Astrocyte (in vitro differentiated cells and primary cell): ENCODE measurements around the gene CPED1. TPM values are rescaled to one million over a fixed set of nuclear protein-coding genes. Genes with fewer than 3 reads are reported as not detected.
"Not testable (repeated sequence)": the region's sequence is repeated elsewhere in the genome, so short reads cannot be mapped to it uniquely, and the experiment has no call there.

ENCODE experiments used
- DNase-seq: peaks from one replicate; pipeline ENCODE4 v3.0.0-alpha.2; 2010; ENCODE audit warnings: low read depth
- FAIRE-seq: peaks from 2 replicates; lab custom pipeline; 2011; peaks lifted over from hg19 to GRCh38; lab: Jason Lieb, UNC
- H2AFZ ChIP-seq: 2 replicates; pipeline ENCODE4 v1.6.0; 2012; ENCODE audit warnings: low read depth, low read length, inconsistent platforms
- H3K27ac ChIP-seq: 2 replicates; pipeline ENCODE4 v1.5.1; 2011; ENCODE audit warnings: low read depth, low read length, inconsistent platforms
- H3K27me3 ChIP-seq: 2 replicates; pipeline ENCODE4 v1.6.0; 2011; ENCODE audit warnings: low read length, inconsistent platforms; ENCODE audit not compliant: insufficient read depth
- H3K36me3 ChIP-seq: 2 replicates; pipeline ENCODE4 v1.5.1; 2011; ENCODE audit warnings: low read length, inconsistent platforms; ENCODE audit not compliant: insufficient read depth
- H3K4me1 ChIP-seq: 2 replicates; pipeline ENCODE4 v1.5.1; 2011; ENCODE audit warnings: low read length, inconsistent platforms; ENCODE audit not compliant: insufficient read depth
- H3K4me2 ChIP-seq: 2 replicates; pipeline ENCODE4 v1.6.0; 2012; ENCODE audit warnings: low read length, inconsistent platforms
- H3K4me3 ChIP-seq: 2 replicates; pipeline ENCODE4 v1.5.1; 2011; ENCODE audit warnings: low read depth, mild to moderate bottlenecking, low read length, inconsistent platforms; ENCODE audit not compliant: insufficient read depth
- H3K79me2 ChIP-seq: 2 replicates; pipeline ENCODE4 v1.6.0; 2012; ENCODE audit warnings: mild to moderate bottlenecking, low read length, inconsistent platforms; ENCODE audit not compliant: insufficient read depth
- H3K9ac ChIP-seq: 2 replicates; pipeline ENCODE4 v1.6.0; 2012; ENCODE audit warnings: mild to moderate bottlenecking, low read length, inconsistent platforms
- H3K9me3 ChIP-seq: 2 replicates; pipeline ENCODE4 v1.5.1; 2012; ENCODE audit warnings: low read depth, mild to moderate bottlenecking, low read length, inconsistent platforms; ENCODE audit not compliant: insufficient read depth
- H4K20me1 ChIP-seq: 2 replicates; pipeline ENCODE4 v1.6.0; 2012; ENCODE audit warnings: low read length, inconsistent platforms; ENCODE audit not compliant: insufficient read depth
- H3K27ac Mint-ChIP-seq: one replicate; pipeline ENCODE4 v1.8.0; 2021; ENCODE audit warnings: mild to moderate bottlenecking, mixed read lengths; ENCODE audit not compliant: unreplicated experiment
- H3K27me3 Mint-ChIP-seq: one replicate; pipeline ENCODE4 v1.8.0; 2021; ENCODE audit warnings: low read depth, mixed read lengths; ENCODE audit not compliant: unreplicated experiment
- H3K36me3 Mint-ChIP-seq: one replicate; pipeline ENCODE4 v1.8.0; 2021; ENCODE audit warnings: low read depth, mixed read lengths; ENCODE audit not compliant: unreplicated experiment
- H3K4me1 Mint-ChIP-seq: one replicate; pipeline ENCODE4 v1.8.0; 2021; ENCODE audit warnings: low read depth, mixed read lengths; ENCODE audit not compliant: unreplicated experiment
- H3K4me3 Mint-ChIP-seq: one replicate; pipeline ENCODE4 v1.8.0; 2021; ENCODE audit warnings: mild to moderate bottlenecking, moderate library complexity, mixed read lengths; ENCODE audit not compliant: unreplicated experiment
- H3K9me3 Mint-ChIP-seq: one replicate; pipeline ENCODE4 v1.8.0; 2021; ENCODE audit warnings: mild to moderate bottlenecking, mixed read lengths; ENCODE audit not compliant: unreplicated experiment
- EZH2 ChIP-seq: IDR thresholded peaks from 2 replicates; pipeline ENCODE4 v1.6.1; 2012; ENCODE audit warnings: mild to moderate bottlenecking, low read length, inconsistent platforms; ENCODE audit not compliant: insufficient read depth
- total RNA-seq: library from RNA; stranded (reverse); gene quantifications from 2 replicates; pipeline ENCODE4 v1.2.1, GENCODE V29; 2021
- TF ChIP-seq, protein P1 (sequence below): IDR thresholded peaks from 2 replicates; pipeline ENCODE4 v1.5.1; 2011; ENCODE audit warnings: low read depth, mild to moderate bottlenecking, inconsistent platforms, low read length, moderate library complexity; ENCODE audit not compliant: insufficient read depth

The CPED1 gene
- total RNA-seq, 1 donor from 2014 or later, result 6.1 TPM

DNA sequence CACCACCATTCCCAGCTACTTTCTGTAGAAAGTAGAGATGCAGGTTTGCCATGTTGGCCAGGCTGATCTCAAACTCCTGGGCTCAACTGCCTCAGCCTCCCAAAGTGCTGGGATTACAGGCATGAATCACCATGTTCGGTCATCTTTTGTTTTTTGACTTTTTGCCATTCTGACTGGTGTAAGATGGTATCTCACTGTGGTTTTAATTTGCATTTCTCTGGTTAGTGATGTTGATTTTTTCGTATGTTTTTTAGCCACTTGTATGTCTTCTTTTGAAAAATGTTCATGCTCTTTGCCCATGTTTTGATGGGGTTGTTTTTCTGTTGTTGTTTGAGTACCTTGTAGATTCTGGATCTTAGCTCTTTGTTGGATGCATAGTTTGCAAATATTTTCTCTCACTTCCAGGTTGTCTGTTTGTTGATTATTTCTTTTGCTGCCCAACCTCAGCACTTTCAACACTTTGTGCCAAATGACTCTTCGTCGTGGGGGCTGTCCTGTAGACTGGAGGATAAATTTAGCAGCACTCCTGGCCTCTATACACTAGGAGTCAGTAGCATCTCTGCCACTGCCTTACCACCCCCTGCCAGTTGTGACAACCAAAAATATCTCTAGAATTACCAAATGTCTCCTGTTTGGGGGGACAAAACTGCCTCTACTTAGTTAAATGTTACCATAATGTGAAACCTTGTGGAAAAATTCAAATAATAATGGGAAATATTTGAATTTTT is 6.5 kb upstream of the CPED1 start:
- Histone ChIP-seq H3K36me3 (no peaks in the 10 kb centered on the region), H3K27me3 (no peaks in the 10 kb centered on the region), H3K9ac (no peak overlapping the region), H3K4me2 (peak overlapping the region; percentile 65), H4K20me1 (no peaks in the 10 kb centered on the region), H2AFZ (no peak overlapping the region), H3K9me3 (no peaks in the 10 kb centered on the region), H3K27ac (no peak overlapping the region), H3K4me1 (peaks cover 11% of the 10 kb centered on the region), H3K79me2 (no peaks in the 10 kb centered on the region), H3K4me3 (no peak overlapping the region)
- Mint-ChIP-seq H3K4me1 (peaks cover 12% of the 10 kb centered on the region), H3K27ac (peak overlapping the region; percentile 60), H3K36me3 (no peaks in the 10 kb centered on the region), H3K9me3 (no peaks in the 10 kb centered on the region), H3K27me3 (no peaks in the 10 kb centered on the region), H3K4me3 (no peak overlapping the region)
- TF ChIP-seq, protein P1, sequence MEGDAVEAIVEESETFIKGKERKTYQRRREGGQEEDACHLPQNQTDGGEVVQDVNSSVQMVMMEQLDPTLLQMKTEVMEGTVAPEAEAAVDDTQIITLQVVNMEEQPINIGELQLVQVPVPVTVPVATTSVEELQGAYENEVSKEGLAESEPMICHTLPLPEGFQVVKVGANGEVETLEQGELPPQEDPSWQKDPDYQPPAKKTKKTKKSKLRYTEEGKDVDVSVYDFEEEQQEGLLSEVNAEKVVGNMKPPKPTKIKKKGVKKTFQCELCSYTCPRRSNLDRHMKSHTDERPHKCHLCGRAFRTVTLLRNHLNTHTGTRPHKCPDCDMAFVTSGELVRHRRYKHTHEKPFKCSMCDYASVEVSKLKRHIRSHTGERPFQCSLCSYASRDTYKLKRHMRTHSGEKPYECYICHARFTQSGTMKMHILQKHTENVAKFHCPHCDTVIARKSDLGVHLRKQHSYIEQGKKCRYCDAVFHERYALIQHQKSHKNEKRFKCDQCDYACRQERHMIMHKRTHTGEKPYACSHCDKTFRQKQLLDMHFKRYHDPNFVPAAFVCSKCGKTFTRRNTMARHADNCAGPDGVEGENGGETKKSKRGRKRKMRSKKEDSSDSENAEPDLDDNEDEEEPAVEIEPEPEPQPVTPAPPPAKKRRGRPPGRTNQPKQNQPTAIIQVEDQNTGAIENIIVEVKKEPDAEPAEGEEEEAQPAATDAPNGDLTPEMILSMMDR, result no peak
- FAIRE-seq (peak; percentile 98), DNase-seq (peak; percentile 80)

DNA sequence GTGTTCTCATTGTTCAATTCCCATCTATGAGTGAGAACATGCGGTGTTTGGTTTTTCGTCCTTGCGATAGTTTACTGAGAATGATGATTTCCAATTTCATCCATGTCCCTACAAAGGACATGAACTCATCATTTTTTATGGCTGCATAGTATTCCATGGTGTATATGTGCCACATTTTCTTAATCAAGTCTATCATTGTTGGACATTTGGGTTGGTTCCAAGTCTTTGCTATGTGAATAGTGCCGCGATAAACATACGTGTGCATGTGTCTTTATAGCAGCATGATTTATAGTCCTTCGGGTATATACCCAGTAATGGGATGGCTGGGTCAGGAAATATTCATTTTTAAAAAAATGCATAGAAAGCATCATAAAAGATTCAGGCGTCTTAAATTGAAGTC is 4.9 kb upstream of the CPED1 start:
- not testable (repeated sequence) for H3K9me3 Mint-ChIP-seq, H3K9me3 ChIP-seq, DNase-seq, H3K27ac ChIP-seq, H3K79me2 ChIP-seq, H4K20me1 ChIP-seq, H3K4me2 ChIP-seq, H3K36me3 ChIP-seq, H3K27ac Mint-ChIP-seq, H3K4me3 Mint-ChIP-seq, H3K27me3 ChIP-seq, FAIRE-seq, H3K36me3 Mint-ChIP-seq, H3K27me3 Mint-ChIP-seq, H3K4me3 ChIP-seq, H3K9ac ChIP-seq, H2AFZ ChIP-seq
- peaks cover 19% of the 10 kb centered on the region for H3K4me1 ChIP-seq
- peaks cover 16% of the 10 kb centered on the region for H3K4me1 Mint-ChIP-seq

DNA sequence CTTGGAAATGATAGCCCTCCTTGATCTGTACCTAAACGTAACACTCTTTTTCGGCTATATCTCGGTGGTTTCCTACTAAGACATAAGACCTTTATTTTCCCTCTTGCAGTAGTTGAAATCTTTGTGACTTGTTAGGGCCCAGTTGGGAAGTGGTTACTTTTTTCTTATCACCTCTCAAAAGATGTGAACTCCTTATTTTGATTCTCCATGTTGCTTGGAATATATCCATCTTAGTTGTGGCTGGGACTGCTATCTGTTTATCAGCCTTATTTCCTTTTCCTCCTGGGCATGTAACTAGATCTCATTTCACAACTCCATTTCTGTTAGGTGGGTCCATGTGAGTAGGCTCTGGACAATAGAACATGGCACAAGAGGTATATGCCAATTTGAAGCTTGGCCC is 4.1 kb upstream of the CPED1 start:
- H3K27ac Mint-ChIP-seq, result no peak overlapping the region
- no peak overlapping the region for H3K4me3 Mint-ChIP-seq
- no peak overlapping the region for H3K4me2 ChIP-seq
- no peaks in the 10 kb centered on the region for H3K36me3 Mint-ChIP-seq
- no peak overlapping the region for H3K9ac ChIP-seq
- H3K9me3 Mint-ChIP-seq, result no peaks in the 10 kb centered on the region
- H3K36me3 ChIP-seq, result no peaks in the 10 kb centered on the region
- H3K27me3 ChIP-seq, result no peaks in the 10 kb centered on the region
- no peaks in the 10 kb centered on the region for H3K27me3 Mint-ChIP-seq
- no peaks in the 10 kb centered on the region for H4K20me1 ChIP-seq
- FAIRE-seq (peak; percentile 39), DNase-seq (no peak)
- H3K9me3 ChIP-seq, result no peaks in the 10 kb centered on the region
- peaks cover 22% of the 10 kb centered on the region for H3K4me1 ChIP-seq
- no peaks in the 10 kb centered on the region for H3K79me2 ChIP-seq
- peaks cover 23% of the 10 kb centered on the region for H3K4me1 Mint-ChIP-seq
- no peak overlapping the region for H2AFZ ChIP-seq
- H3K27ac ChIP-seq, result no peak overlapping the region
- no peak overlapping the region for H3K4me3 ChIP-seq
- TF ChIP-seq, protein P1, result no peak
- no peak for TF ChIP-seq EZH2
